GM15510 (cell line): Measurements from ENCODE around the gene ARRDC5.

Experiments
- POLR2A ChIP-seq: IDR thresholded peaks from 3 replicates; pipeline ENCODE4 v1.6.1; 2011; ENCODE audit warnings: borderline replicate concordance; ENCODE audit not compliant: insufficient read length; ENCODE audit errors: extremely low read depth

ARRDC5 gene

GRCh38 chr19:4844348-4845179 lies 58.1 kb downstream of the ARRDC5 start:
- no peak for TF ChIP-seq POLR2A

- TF ChIP-seq POLR2A: no peak
Measured at GRCh38 chr19:4843647-4843965, 59.1 kb downstream of the ARRDC5 start.
